GM12891 (cell line): ENCODE data around the gene KLC4.

Experiments used
- POLR2A ChIP-seq: IDR thresholded peaks from 2 replicates; pipeline ENCODE4 v1.6.1; 2011; ENCODE audit warnings: low read depth, low read length, control low read depth
- POLR2AphosphoS5 ChIP-seq: IDR thresholded peaks from 2 replicates; pipeline ENCODE4 v1.6.1; 2011; ENCODE audit warnings: low read depth, low read length, control low read depth
- SPI1 ChIP-seq: IDR thresholded peaks from 2 replicates; pipeline ENCODE4 v1.6.1; 2011; ENCODE audit warnings: low read depth, low read length, control low read depth
- TAF1 ChIP-seq: IDR thresholded peaks from 2 replicates; pipeline ENCODE4 v1.6.1; 2011; ENCODE audit warnings: low read depth, low read length, control low read depth

DNA sequence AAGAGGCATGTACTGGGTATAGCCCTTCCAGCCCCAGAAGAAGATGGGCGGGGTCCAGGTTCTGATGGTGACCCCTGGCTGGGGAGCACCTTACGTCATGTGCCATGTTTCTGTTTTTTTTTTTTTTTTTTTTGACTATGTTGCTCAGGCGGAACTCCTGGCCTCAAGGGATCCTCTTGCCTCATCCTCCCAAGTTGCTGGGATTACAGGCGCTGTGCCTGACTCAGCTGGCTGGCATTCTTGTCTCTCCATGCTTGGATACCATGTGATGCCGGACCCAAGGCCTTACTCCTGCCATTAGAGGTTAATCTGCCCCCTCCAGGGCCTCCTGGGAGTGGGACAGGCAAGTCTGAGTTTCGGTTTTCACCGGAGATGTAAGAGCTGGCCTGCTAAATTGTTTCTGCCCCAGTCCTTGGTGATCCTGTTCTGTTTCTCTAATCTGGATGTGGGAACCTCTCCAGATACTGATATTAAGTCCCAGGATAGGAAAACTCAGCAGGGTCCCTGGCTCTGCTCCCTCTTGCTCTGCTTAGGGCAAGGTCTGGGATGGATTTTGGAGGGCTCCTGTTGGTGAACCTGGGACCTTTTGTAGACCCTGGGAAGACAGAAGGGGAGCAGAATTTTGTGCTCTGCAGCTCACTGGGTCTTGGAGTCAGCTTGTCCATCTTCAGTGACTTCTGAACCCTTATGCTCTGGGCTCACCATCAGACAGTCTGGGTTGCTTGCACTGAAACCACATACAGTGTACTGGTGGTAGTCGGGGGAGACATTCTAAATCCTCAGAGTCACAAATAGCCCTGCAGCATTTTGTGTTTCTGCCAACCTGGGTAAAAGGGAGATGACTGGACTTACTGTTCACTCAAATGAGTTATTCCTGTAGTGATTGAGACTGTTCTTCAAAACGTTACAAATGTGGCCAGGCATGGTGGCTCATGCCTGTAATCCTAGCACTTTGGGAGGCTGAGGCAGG, 61.8 kb downstream of the KLC4 start:
- TF ChIP-seq POLR2A, result no peak
- no peak for TF ChIP-seq SPI1
- TF ChIP-seq TAF1, result no peak
- TF ChIP-seq POLR2AphosphoS5, result no peak
